Fibroblast of mammary gland (primary cell): ENCODE data around the gene ZBTB22.

Experiments
- DNase-seq: peaks from one replicate; pipeline ENCODE4 v3.0.0-alpha.2; 2010; ENCODE audit warnings: low read depth
- H3K4me3 ChIP-seq: 2 replicates; pipeline ENCODE4 v1.5.1; 2011; ENCODE audit warnings: low read depth, mild to moderate bottlenecking, low read length, moderate library complexity; ENCODE audit not compliant: control insufficient read depth
- TF ChIP-seq, protein P1 (sequence below): conservative IDR thresholded peaks from 2 replicates; pipeline ENCODE4 v1.5.1; 2011; ENCODE audit warnings: low read depth, low read length, inconsistent platforms; ENCODE audit not compliant: control insufficient read depth, insufficient read depth

The ZBTB22 gene

DNA sequence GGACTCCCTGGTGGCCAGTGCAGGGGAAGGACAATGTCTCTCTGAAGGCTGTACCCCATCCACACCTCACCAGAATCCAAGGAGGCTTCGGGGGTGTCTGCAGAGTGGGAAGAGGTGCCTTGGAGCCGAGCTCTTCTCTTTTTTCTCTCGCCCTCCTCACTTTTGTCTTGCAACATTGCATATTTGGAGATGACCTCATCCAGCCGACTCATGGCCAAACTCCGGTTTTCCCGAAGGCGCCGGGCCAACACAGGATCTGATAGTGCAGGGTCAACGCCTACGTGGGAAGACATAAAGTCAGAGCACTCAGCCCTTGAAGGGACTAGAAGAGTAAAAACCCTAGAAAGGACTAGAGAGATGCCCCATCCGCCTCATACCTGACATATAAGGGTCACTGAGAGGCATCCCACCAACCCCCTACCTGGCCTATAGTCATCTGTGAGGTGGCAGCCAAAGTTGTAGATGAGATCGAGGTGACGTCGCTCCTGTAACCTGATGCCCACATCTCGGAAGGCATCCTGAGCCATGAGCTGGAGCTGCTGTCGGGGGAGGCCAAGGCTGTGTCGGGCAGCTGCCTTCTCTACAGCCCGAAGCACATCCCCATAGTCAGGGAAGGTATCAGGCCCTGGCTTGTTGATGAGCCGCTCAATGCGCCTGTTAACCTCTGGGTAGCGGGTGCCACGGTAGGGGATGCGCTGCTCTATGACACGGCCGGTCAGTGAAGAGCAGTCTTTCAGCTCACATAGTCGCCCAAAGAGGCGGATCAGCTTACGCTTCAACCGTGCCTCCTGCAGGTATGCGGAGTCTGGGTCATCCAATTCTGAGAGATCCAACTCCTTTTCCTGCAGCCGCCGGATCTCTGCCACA, 3.0 kb upstream of the ZBTB22 start:
- TF ChIP-seq, protein P1, sequence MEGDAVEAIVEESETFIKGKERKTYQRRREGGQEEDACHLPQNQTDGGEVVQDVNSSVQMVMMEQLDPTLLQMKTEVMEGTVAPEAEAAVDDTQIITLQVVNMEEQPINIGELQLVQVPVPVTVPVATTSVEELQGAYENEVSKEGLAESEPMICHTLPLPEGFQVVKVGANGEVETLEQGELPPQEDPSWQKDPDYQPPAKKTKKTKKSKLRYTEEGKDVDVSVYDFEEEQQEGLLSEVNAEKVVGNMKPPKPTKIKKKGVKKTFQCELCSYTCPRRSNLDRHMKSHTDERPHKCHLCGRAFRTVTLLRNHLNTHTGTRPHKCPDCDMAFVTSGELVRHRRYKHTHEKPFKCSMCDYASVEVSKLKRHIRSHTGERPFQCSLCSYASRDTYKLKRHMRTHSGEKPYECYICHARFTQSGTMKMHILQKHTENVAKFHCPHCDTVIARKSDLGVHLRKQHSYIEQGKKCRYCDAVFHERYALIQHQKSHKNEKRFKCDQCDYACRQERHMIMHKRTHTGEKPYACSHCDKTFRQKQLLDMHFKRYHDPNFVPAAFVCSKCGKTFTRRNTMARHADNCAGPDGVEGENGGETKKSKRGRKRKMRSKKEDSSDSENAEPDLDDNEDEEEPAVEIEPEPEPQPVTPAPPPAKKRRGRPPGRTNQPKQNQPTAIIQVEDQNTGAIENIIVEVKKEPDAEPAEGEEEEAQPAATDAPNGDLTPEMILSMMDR, result no peak
- peak; percentile 96 for DNase-seq
- H3K4me3 ChIP-seq, result peak overlapping the region; percentile 85

DNA sequence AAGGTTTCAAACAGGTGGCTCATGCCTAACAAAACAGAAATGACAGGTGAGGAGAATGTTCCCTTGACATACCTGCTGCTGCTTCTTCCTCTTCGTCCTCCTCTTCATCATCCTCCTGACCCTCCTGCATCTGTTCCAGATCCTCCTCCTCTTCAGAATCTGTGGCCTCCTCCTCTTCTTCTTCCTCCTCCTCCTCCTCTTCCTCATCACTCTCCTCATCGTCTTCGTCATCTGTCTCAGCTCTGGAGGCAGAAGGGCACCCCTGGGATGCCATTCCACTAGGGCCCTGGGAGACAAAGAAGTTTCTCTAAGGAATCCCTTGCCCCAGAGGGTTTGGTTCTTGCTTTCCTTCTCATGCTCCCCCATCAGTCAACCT, 2.4 kb upstream of the ZBTB22 start:
- H3K4me3 ChIP-seq, result peak overlapping the region; percentile 23
- DNase-seq, result no peak
- TF ChIP-seq, protein P1, result no peak

DNA sequence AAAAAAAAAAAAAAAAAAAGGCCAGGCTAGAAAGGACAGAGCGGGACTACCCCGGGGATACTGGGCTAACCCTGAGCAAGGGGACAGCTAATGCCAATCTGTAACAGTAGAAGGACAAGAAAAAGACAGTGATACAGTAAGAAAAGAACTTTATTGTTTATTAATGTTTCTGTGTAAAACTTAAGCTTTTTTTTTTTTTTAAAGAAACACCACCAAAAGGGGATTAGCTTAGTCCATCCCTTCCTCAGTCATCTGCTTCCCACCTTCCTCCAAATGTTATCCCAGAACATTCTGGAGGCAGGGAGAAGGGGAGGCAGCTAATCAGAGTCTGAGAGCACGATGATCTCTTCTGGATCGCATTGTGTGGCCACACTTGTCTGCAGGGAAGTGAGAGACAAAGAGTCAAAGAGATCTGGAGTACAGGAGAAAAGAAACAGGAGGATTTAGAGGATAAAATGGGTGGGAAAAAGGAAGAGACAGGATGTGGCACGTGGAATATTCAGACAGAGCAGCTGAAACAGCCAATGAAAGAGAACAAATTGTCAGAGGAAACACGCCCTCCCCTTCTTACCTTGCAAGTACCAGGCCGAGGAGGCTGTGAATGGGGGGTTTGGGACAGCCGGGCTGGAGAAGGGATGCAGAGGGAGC, 1.0 kb upstream of the ZBTB22 start:
- DNase-seq, result no peak
- TF ChIP-seq, protein P1, result no peak
- peak overlapping the region; percentile 77 for H3K4me3 ChIP-seq

DNA sequence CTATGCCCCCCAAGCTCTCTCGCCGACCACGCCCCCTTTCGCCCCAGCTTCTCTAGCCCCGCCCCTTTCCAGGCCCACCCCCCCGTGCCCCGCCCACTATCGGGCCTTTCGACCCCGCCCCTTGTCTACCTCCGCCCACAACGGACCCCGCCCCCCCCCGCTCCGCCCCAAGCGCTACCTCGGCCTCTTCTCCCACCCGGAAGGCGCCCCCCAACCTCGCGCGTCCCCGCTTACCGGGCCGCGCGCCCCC, 200 bp downstream of the ZBTB22 start:
- DNase-seq, result no peak
- H3K4me3 ChIP-seq, result peak overlapping the region; percentile 77
- TF ChIP-seq, protein P1, result no peak

DNA sequence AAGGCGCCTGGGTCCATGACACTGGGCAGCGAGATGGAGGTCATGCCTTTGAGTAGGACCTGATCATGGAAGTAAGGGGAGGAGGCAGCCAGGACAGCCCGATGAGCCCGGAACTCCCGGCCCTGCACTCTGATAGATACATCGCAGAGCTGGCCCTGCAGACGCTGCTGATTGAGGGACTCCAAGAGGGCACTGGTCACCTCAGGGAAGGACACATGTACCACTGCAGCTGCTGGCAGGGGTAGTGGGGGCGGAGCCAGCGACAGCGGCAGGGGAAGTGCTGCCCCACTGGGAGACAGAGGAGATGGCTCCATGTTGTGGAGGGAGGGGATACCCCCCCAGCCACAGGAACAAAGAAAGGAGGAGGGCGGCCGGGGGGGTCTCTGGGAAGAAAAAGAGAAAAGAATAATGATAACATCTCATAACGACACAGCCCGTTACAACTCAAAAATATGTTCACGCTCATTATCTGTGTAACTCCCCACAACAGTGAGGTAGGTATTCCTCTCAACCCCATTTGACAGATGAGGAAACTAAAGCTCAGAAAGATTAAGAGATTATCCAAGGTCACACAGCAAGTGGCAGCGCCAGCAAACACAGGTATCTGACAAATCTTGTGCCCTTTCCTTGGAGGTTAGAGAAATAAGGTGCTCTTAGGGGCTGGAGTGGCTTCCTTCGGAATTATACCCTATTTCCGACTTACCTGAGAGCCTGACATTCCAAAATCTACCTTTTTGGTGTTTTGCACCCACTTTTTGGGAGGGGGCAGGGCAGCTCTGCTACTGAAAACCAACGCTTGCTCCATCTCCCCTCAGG, 733 bp downstream of the ZBTB22 start:
- DNase-seq, result no peak
- H3K4me3 ChIP-seq, result peak overlapping the region; percentile 77
- TF ChIP-seq, protein P1, result no peak

DNA sequence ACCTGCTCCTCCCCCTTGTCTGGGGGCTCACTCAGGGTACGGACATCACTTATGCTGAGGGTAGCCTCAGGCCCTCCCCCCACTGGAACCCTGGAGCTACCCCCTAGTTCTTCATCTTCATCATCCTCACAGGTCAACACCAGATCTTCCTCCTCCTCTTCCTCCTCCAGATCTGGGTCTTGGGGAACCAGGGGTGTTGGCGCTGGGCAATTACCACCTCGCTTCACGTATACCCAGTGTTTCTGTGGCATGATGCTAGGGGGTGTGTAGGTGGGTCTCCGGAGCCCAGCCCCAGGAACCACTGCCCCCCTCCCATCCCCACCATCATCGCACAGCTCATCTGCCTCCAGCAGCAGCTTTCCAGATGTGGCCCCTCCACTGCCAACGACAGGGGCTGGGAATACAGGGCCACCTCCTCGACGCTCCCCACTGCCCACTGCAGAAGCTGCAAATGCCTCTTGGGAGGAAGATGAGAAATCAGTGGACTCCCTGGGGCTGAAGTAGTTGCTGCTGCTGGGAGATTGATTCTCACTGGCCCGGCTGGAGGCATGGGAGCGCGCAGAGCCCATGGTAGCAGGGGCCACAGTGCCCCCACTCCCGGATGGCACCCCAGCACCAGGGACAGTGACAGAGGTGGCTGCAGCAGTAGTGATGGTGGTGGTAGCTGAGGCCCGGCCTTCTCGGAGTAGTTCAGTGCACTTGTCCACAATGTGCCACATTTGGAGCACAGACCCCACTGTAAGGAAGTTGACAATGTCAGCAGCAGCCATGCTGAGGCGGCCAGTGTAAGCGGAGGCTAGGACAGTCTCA, 1.5 kb downstream of the ZBTB22 start:
- TF ChIP-seq, protein P1, result no peak
- H3K4me3 ChIP-seq, result no peak overlapping the region
- no peak for DNase-seq
